B cell (primary cell): Measurements from ENCODE around the gene NT5C. TPM values are rescaled to one million over a fixed set of nuclear protein-coding genes. Genes with fewer than 3 reads are reported as not detected.
A peak's percentile ranks its signal among the peaks of the same experiment; 100 is the strongest.

Experiments
- ATAC-seq: fragments of 200-7000 bp; cut with Tn5 transposase; one replicate; pipeline ENCODE4 v1.10.0; 2021; ENCODE audit warnings: low read depth, mild to moderate bottlenecking, moderate number of reproducible peaks, moderate library complexity
- CTCF ChIA-PET: fragments of 350-600 bp; sonication (Branson Sonifier 250); formaldehyde crosslinking; loops from one replicate; lab custom pipeline; 2021; ENCODE audit warnings: antibody characterized with exemption, inconsistent platforms; lab: Charles Lee
- POLR2A ChIA-PET: fragments of 350-600 bp; sonication (Branson Sonifier 250); formaldehyde crosslinking; loops from one replicate; lab custom pipeline; 2021; ENCODE audit warnings: antibody characterized with exemption; lab: Charles Lee
- DNase-seq: peaks from one replicate; pipeline ENCODE4 v3.0.0; 2013
- H2AFZ ChIP-seq: 2 replicates; pipeline ENCODE4 v1.6.1; 2012; ENCODE audit warnings: mild to moderate bottlenecking, low read depth, low read length; ENCODE audit not compliant: insufficient read depth, poor library complexity, severe bottlenecking
- H3K27ac ChIP-seq, 2 donors: 1 replicate in 1 of 2; 2 replicates in 1 of 2; pipeline ENCODE4 v1.5.1; 2012 to 2013; ENCODE audit warnings: low read length in 2 of 2, mild to moderate bottlenecking in 2 of 2, moderate library complexity in 1 of 2
- H3K27me3 ChIP-seq, 4 experiments: fragments of 200-600 bp in 1 of 4; sonication (generic) in 1 of 4; replicated peaks in 1 of 4; 1 replicate in 2 of 4; 2 replicates in 2 of 4; pipeline versions ENCODE4 v1.6.1 to v1.7.0; 2013 to 2016; ENCODE audit warnings: low read length in 3 of 4, mild to moderate bottlenecking in 2 of 4, mixed read lengths in 1 of 4, moderate library complexity in 1 of 4; ENCODE audit not compliant: insufficient read depth in 4 of 4, control insufficient read depth in 3 of 4; ENCODE audit errors: control extremely low read depth in 1 of 4
- H3K36me3 ChIP-seq, 2 experiments: replicated peaks in 1 of 2; 1 replicate in 1 of 2; 2 replicates in 1 of 2; pipeline versions ENCODE4 v1.6.1 to v1.7.1; 2013; ENCODE audit warnings: low read length in 1 of 2; ENCODE audit not compliant: insufficient read depth in 2 of 2, control insufficient read depth in 1 of 2; ENCODE audit errors: control extremely low read depth in 1 of 2, extremely low read depth in 1 of 2
- H3K4me1 ChIP-seq, 2 donors: fragments of 200-600 bp in 1 of 2; sonication (generic) in 1 of 2; 1 replicate in 1 of 2; 2 replicates in 1 of 2; pipeline versions ENCODE4 v1.5.1 to v1.6.1; 2013 to 2017; ENCODE audit warnings: low read length in 2 of 2; ENCODE audit not compliant: control insufficient read depth in 2 of 2, insufficient read depth in 2 of 2
- H3K4me2 ChIP-seq: replicated peaks from 2 replicates; pipeline ENCODE3; 2012; ENCODE audit warnings: mild to moderate bottlenecking, low read depth, low read length; ENCODE audit not compliant: poor library complexity, severe bottlenecking
- H3K4me3 ChIP-seq, 5 experiments: fragments of 200-600 bp in 1 of 5; sonication (generic) in 1 of 5; 1 replicate in 3 of 5; 2 replicates in 2 of 5; pipeline versions ENCODE4 v1.5.1 to v1.7.0; 2011 to 2016; ENCODE audit warnings: low read length in 4 of 5, mild to moderate bottlenecking in 4 of 5, low read depth in 2 of 5, control low read depth in 1 of 5, moderate library complexity in 1 of 5; ENCODE audit not compliant: insufficient read depth in 1 of 5; ENCODE audit errors: control extremely low read depth in 1 of 5, extremely low read depth in 1 of 5
- H3K79me2 ChIP-seq: fragments of 200-600 bp; sonication (generic); one replicate; pipeline ENCODE4 v1.6.0; 2016; ENCODE audit warnings: low read length; ENCODE audit not compliant: control insufficient read depth, insufficient read depth
- H3K9ac ChIP-seq: fragments of 200-600 bp; sonication (generic); 2 replicates; pipeline ENCODE4 v1.6.1; 2017; ENCODE audit warnings: mild to moderate bottlenecking, low read length, moderate library complexity
- H3K9me3 ChIP-seq, 3 donors: one replicate each; pipeline versions ENCODE4 v1.6.1 to v1.7.1; 2013; ENCODE audit warnings: low read length in 2 of 3; ENCODE audit not compliant: control insufficient read depth in 2 of 3, insufficient read depth in 1 of 3; ENCODE audit errors: control extremely low read depth in 1 of 3
- H4K20me1 ChIP-seq: 2 replicates; pipeline ENCODE4 v1.6.0; 2012; ENCODE audit warnings: mild to moderate bottlenecking, low read length; ENCODE audit not compliant: insufficient read depth, control insufficient read depth, poor library complexity, severe bottlenecking
- H3K27ac Mint-ChIP-seq: one replicate; pipeline ENCODE4 v1.8.0; 2021; ENCODE audit warnings: mixed read lengths
- H3K27me3 Mint-ChIP-seq: one replicate; pipeline ENCODE4 v1.8.0; 2021; ENCODE audit warnings: mixed read lengths
- H3K4me1 Mint-ChIP-seq: one replicate; pipeline ENCODE4 v1.8.0; 2021; ENCODE audit warnings: mixed read lengths
- H3K4me3 Mint-ChIP-seq: one replicate; pipeline ENCODE4 v1.8.0; 2021; ENCODE audit warnings: mixed read lengths
- H3K9me3 Mint-ChIP-seq: one replicate; pipeline ENCODE4 v1.8.0; 2022; ENCODE audit warnings: mixed read lengths; ENCODE audit not compliant: insufficient read depth
- CTCF ChIP-seq: fragments of 200-600 bp; IDR thresholded peaks from one replicate; pipeline ENCODE4 v1.8.0; 2022; ENCODE audit warnings: antibody characterized with exemption, mild to moderate bottlenecking
- EZH2 ChIP-seq: IDR thresholded peaks from 2 replicates; pipeline ENCODE4 v1.6.1; 2012; ENCODE audit warnings: borderline replicate concordance, low read depth, mild to moderate bottlenecking, moderate library complexity, low read length; ENCODE audit not compliant: insufficient read depth, poor library complexity, severe bottlenecking
- WGBS: methylation state at CpG from one replicate; pipeline ENCODE4 v1.1.5; 2013; ENCODE audit warnings: missing lambda C conversion rate; ENCODE audit not compliant: insufficient coverage; 5-methylcytosine and 5-hydroxymethylcytosine counted together
- intact Hi-C: fragments of 100-400 bp; cut with micrococcal nuclease; formaldehyde crosslinking; loops from one replicate; pipeline ENCODE4 v1.10.0; 2022
- polyA plus RNA-seq: library from polyadenylated mRNA; depleted of rRNA; stranded (reverse); fragments of >200 nt; gene quantifications from 2 replicates; pipeline ENCODE4 v1.2.3, GENCODE V29; 2012
- total RNA-seq, 2 donors: library from RNA; stranded (reverse); fragments of 120-200 nt in 1 of 2; gene quantifications; 1 replicate in 1 of 2; 2 replicates in 1 of 2; pipeline versions ENCODE4 v1.2.3 to v1.2.4, GENCODE V29; 2013 to 2022

The NT5C gene
- total and polyA plus RNA-seq, 2 donors (not counting 1 experiment from before 2014, with no cell fraction given): 98.9 to 184 TPM

- POLR2A ChIA-PET: no interaction called here
- peaks cover 8% of the 10 kb centered on the region for H4K20me1 ChIP-seq
- 13% methylated on average over 28 of the region's 28 CpGs for WGBS
- H3K9me3 Mint-ChIP-seq: no peaks in the 10 kb centered on the region
- no peaks in the 10 kb centered on the region for H3K9me3 ChIP-seq
- peak overlapping the region; percentile 95 for H3K4me3 Mint-ChIP-seq
- ATAC-seq: no peak
- peak overlapping the region; percentile 69 to 83 (median 74) for H3K4me3 ChIP-seq
- H3K27me3 Mint-ChIP-seq: no peaks in the 10 kb centered on the region
- DNase-seq: peak; percentile 43
- H3K4me2 ChIP-seq: peak overlapping the region; percentile 99
- H3K27ac ChIP-seq: no peak overlapping the region
- CTCF ChIA-PET: interaction anchor here (0.9 to 1.0 kb wide), 2 partner anchors 22 to 39 kb away, joined by 3 read pairs; no protein-coding TSS in a partner anchor
- intact Hi-C loops: no loop called here
- H3K9ac ChIP-seq: peak overlapping the region; percentile 80
- H3K27ac Mint-ChIP-seq: peak overlapping the region; percentile 75
- H2AFZ ChIP-seq: peak overlapping the region; percentile 75
- H3K36me3 ChIP-seq: no peaks in the 10 kb centered on the region
- H3K4me1 Mint-ChIP-seq: peaks cover 31% of the 10 kb centered on the region
- TF ChIP-seq CTCF (no peak), EZH2 (no peak)
- peaks cover 15 to 27% of the 10 kb centered on the region in 2 donors for H3K4me1 ChIP-seq
- H3K27me3 ChIP-seq: no peaks in the 10 kb centered on the region
- H3K79me2 ChIP-seq: peaks cover 41% of the 10 kb centered on the region
Observed at GRCh38 chr17:75152922-75153779, 21.6 kb upstream of the NT5C start.

GRCh38 chr17:75152523-75152921, 21.0 kb upstream of the NT5C start:
- no peaks in the 10 kb centered on the region for H3K9me3 Mint-ChIP-seq
- intact Hi-C loops: no loop called here
- Histone ChIP-seq H3K4me1 (peaks cover 15 to 24% of the 10 kb centered on the region in 2 donors), H4K20me1 (peaks cover 8% of the 10 kb centered on the region), H3K9ac (peak overlapping the region; percentile 80), H3K36me3 (peaks cover 0 to 3% of the 10 kb centered on the region in 2 experiments), H3K27ac (no peak overlapping the region), H3K9me3 (no peaks in the 10 kb centered on the region), H2AFZ (peak overlapping the region; percentile 75), H3K4me3 (no peak overlapping the region), H3K4me2 (peak overlapping the region; percentile 99), H3K79me2 (peaks cover 41% of the 10 kb centered on the region), H3K27me3 (no peaks in the 10 kb centered on the region)
- no peak for DNase-seq
- H3K27me3 Mint-ChIP-seq: no peaks in the 10 kb centered on the region
- 75% methylated on average over 4 of the region's 6 CpGs for WGBS
- CTCF ChIA-PET: interaction anchor here (0.9 to 1.0 kb wide), 2 partner anchors 22 to 39 kb away, joined by 3 read pairs; no protein-coding TSS in a partner anchor
- no peak for ATAC-seq
- POLR2A ChIA-PET: no interaction called here
- H3K4me1 Mint-ChIP-seq: peaks cover 33% of the 10 kb centered on the region
- H3K27ac Mint-ChIP-seq: peak overlapping the region; percentile 75
- H3K4me3 Mint-ChIP-seq: peak overlapping the region; percentile 95
- TF ChIP-seq EZH2 (no peak), CTCF (no peak)
